Amniotic epithelial cell (primary cell): Measurements from ENCODE around the gene DISP3.

ENCODE experiments used
- DNase-seq: peaks from one replicate; pipeline ENCODE4 v3.0.0-alpha.2; 2010; ENCODE audit warnings: low read depth

DISP3 gene

DNA sequence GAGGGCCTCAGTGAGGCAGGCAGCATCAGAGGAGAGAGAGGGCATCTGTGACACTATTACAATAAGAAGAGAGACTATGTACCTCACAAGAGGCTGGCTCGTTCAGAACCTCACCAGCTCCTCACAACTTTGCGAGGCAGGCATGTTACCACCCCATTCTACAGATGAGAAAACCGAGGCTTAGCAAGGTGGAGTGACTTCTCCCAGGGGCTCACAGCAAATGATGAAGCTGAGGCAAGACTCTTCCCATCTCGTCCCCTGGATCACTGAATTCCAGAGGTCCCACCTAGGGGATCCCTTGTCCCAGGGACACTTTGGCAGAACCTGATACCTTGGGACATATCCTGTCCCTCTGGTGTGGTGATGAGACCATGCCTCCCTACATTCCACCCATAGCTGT lies 64.4 kb downstream of the DISP3 start:
- DNase-seq: no peak

DNA sequence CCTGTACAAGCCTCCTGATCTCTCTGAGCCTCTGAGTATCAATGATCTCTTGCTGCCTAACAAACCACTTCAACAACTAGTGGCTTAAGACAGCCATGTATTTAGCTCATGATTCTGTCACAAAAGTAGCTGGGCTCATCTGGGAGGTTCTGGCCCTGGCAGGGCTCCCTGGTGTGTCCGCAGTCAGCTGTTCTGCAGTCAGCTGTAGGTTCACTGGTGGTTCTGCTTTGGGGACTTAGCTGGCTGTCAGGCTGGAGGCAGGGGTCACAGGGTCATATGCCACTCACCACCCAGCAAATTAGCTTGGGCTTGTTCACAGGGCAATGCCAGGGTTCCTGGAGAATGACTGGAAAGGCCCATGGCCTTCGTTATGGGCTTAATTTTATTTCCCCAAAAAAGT lies 64.8 kb downstream of the DISP3 start:
- no peak for DNase-seq

DNA sequence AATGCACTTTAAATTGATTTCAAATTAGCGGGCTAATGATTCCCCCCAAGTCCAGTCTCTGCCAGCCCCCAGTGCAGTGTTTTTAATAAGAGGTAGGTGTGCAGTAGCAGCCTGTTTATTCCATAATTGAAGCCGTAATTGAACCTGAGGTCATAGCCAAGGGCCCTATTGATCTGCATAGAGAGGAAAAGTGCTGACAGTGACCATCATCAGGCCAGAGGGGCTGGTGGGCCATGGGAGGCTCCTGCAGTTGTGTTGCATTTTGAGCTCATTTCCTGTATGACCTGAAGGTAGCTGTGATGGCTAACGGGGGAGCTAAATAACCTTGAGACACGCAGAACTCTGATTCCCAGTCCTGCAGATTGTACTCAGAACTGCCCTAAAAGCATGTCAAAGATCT lies 67.5 kb downstream of the DISP3 start:
- DNase-seq: no peak

DNA sequence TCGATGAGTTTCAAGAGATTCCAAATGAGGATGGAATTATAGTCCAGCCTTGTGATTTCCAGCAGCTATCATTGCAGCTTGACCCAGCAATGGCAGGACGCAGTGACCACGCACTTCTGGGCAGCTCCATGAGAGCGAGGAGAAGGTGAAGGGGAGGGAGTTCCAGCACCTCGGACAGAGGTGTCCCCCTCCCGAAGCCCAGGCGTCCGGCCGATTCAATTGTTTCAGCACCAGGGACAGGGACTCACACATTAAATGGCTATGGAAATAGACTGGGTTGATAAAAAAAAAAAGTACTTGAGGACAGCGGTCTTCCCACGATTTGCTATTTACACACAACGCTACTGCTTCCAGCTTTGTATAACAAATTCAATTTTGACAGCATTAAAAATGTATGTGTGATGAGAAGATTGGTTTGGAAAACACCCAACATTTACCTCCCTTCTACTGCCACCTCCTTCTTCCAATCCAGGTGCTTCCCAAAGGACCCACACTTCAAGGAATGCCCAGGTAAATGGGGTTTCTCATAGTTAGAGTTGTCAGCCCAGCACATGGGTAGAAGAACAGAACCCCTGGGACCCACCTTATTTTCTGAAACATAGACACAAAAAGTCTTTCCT lies 71.8 kb downstream of the DISP3 start:
- peak; percentile 69 for DNase-seq

DNA sequence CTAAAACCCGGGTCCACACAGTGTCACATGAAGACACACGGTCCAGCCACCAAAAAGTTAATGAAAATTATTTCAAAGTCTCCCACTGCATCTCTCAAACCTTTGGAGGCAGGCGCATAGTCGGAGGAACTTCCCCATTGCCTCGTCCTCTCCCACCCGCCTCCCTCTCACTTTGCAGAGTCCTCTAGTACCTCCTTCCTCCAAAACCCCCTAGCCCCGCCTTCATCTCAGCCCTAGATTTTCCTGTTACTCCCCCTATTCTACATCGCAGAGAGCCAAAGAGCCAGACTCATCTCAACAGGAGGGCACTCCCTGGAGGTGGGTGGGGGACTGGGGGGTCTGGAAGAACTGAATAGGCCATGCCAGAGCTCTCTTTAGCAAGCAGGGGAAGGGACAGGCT lies 79.3 kb downstream of the DISP3 start:
- DNase-seq: no peak

DNA sequence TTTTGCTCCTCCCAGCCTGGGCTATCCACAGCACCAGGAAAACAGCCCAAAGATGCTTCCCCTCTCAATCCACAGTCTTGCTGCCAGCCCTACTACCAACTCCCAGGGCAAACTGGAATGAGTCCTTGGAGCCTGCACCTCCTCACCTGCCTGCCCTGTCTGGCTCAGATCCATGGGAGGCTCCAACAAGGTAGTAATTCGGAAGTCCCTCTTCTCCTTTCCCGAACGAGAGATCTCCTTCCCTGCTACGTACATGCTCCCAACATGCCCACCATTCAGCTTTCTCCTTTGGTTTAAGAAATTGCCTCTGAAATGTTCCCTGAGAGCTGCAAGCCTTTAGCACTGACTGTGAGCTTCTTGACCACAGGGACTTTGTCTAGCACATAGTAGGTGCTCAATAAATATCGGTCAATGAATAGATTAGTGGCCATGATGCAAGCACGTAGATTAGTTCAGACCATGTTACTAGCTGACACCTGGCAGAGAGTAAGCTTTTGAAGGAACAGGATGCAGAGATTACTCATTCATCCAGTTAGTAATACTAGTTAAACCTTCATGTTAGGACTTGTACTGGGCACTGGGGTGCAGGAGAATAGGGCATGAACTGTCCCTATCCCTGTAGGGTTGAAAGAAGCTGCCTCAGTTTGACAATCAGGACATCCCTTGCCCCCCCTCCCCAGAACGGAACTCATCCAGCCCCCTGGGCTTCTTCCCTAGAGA lies 80.1 kb downstream of the DISP3 start:
- DNase-seq: no peak

DNA sequence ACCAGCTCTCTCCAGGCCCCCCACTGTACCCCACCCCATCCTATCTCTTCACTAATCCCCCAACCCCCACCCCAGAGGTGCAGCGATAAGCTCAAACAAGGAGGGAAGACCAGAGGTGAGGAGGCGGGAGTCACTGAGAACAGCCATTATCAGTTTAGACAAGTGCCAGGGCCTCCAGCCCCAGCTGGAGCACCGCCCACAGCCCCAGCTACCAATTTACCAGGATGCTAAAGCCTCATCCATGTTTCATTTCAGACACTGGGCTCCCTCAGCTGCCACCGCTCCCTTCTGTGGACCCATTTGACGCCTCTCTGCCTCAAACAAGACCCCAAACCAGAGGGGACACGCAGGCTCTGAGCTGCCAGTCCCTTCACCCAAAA lies 80.6 kb downstream of the DISP3 start:
- DNase-seq: no peak

DNA sequence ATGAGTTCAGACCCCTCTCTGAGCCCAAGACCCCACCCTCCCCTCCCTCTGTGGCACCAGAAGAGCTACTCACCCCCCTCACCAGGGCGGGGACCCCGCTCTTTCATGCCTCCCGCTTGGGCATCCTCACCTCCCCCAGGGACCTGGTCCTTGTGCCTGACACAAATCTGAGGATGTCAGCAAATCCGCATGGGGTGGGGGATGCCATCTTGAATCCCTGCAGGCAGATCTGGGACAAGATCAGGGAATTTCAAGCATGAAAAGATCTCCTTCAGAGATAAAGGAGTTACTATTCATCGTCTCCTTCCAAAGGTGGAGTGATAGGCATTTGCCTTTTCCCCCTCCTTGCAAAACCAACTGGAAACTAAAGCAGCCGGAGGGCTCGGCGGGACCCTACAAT lies 81.1 kb downstream of the DISP3 start:
- DNase-seq: no peak

DNA sequence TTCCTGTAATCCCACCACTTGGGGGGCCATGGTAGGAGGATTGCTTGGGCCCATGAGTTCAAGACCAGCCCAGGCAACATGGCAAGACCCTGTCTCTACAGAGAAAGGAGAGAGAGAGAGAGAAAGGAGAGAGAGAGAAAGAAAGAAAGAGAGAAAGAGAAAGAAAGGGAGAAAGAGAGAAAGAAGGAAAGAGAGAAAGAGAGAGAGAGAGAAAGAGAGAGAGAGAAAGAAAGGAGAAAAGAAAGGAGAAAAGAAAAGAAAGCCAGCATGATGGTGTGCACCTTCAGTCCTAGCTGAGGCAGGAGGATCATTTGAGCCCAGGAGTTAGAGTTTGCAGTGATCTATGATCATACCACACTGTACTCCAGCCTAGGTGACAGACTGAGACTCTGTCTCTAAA lies 82.8 kb downstream of the DISP3 start:
- DNase-seq: no peak

DNA sequence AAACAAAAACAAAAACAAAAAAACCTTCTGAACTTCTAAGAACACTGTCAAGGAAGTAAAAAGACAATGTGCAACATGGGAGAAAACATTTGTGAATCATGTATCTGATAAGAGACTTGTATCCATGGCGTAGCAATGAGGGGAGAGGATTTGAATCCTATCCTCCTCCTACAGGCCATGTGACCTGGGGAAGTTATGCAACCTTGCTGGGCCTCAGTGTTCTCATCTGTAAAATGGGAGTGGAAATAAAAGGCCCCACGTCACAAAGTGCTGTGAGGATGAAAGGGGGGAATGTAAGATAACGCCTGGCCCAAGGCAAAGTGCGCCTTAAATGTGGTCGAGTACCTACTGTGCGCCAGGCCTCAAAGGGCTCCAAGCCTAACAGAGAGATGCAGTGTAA lies 83.7 kb downstream of the DISP3 start:
- DNase-seq: peak; percentile 1

DNA sequence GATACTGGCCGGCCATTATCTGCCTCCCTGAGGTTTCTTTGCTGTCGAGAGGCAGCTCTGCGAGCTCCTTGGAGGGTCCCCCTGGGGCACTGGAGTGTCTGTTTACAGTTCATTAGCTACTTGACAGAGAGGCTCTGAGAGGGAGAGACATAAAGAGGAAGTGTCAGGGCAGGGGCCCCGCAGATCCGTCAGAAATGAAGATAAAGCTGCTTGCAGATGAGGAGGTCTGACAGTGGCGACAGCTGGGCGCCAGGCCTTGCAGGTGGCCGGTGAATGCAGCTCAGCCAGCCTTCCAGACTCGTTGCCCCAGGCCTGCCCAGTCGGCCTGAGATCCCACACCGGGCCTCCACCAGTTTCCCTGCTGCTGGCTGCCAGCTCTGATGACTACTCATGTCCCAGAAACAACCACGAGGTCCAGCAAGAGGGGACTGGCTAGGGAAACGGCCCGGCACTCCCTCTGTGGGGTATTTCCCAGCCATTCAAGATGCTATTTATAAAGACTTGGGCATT lies 84.7 kb downstream of the DISP3 start:
- DNase-seq: no peak

DNA sequence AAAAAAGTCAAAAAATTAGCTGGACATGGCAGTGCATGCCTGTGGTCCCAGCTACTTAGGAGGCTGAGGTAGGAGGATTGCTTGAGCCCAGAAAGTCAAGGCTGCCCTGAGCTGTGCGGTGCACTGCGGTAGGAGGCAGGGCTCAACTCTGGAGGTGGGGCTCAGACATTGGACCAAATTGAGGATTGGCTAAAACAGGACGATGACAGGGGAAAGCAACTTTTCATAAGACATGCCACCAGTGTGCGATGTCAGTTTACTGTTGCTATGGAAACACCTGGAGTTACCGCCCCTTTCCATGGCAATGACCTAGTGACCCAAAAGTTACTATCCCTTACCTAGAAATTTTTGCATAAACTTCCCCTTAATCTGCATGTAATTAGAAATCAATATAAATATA lies 85.3 kb downstream of the DISP3 start:
- no peak for DNase-seq

DNA sequence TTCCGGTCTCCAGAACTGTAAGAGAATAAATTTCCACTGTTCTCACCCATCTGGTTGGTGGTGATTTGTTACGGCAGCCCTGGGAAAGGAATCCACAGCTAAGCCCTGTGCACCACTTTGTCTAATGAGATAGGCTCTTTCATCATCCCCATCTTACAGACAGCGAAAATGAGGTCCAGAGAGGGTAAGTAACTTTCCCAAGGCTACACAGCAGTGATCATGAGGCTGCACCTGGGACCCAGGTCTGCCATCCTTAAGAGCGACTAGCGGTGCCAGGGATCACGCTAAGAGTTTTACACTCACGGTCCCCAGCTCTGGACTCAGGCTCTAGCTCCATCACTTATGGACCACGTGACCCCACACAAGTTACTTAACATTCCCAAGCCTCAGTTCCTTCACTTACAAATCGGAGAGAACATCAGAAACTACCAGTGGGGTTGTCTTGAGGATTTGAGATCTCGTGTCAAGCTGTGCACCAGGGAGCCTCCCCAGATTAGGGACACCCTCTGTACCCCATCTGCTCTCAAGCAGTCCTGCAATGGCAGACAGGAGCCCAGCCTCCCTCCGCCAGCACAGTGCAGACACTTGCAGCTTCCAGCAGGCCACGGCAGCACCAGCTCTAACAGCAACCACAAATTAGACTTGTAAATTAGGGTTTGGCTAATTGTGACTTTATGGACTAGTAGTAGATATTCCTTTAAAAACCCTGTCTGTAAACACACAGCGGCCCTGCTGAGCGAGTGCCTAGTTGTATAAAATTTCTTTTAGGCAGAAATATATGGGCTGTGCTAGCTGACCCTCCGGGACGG lies 87.3 kb downstream of the DISP3 start:
- DNase-seq: no peak

DNA sequence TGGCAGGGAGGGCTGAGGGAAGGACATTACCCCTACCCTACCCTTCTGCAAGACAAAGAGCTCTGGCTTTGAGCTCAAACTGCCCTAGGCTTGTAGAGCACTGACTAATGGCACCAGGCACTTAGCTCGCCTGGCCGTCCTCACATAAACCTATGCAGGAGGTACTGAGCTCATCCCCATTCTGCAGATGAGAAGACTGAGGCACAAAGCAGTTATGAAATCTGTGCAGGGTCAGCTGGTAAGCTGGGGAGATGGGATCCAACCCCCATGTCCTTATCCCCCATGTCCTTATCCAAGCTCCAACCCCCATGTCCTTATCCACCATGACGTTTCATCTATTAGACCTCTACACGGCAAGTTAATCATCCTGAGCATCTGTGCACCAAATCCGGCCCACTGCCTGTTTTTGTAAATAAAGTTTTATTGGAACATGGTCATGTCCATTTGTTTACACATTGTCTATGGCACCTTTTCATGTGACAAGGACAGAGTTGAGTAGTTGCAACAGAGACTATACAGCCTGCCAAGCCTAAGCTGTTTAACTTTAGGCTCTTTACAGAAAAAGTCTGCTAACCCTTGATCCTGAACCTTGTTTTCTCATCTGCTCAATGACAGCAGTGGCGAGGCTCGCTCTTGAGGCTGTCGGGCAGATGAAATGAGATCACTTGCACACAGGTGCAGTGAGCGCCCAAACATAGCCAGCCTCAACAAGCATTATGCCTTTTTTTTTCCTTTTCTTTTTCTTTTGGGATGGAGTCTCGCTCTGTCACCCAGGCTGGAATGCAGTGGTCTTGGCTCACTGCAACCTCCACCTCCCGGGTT lies 88.5 kb downstream of the DISP3 start:
- no peak for DNase-seq

DNA sequence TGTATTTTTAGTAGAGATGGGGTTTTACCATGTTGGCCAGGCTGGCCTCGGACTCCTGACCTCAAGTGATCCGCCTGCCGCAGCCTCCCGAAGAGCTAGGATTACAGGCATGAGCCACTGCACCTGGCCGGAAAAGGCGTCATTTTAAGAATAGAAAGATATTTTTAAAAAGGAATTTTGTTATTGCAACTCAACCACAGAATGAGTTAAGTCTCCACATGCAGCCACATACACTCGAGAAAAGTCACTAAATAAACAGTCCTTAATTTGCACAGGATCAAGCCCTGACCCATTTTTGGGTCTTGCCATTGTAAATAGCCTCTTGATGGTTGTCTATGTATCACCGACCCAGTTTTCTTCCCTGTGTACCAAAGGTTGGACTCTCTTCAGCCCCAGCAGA lies 89.7 kb downstream of the DISP3 start:
- no peak for DNase-seq

DNA sequence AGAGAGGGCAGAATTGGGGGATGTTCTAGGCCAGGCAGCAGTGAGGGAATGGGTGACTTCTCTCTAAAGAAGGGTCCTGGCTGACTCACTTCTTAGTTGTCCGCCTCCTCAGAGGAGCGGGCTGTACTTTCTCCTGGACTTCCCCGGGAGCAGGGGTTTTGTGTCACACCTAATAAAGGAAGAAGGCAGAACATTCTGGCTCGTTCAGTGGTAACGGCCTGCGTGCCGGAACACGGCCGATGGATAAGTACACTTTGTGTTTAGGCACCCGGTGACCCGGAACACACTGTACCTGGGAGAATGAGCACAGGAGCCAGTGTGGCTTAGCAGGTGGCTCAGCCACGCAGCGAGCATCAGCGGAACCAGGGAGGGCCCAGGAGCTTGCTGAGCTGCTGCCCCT lies 90.6 kb downstream of the DISP3 start:
- DNase-seq: no peak

DNA sequence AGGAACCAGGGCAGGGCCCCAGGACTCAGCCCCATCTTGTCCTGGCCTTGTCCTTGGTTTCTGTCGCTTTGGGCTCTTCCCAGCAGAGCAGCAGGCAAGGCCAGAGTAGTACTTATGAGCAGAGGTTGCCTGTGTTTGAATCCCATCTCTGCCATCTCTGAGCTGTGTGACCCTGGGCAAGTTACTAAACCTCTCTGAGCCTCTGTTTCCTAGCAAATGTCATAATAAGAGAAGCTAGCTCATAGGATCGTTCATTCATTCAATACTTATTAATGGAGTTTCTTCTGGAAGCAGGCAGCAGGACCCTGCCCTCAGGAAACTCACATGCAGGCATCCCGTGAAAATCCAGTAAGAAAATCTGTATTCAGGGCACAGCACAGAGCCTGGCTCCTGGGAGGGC lies 91.0 kb downstream of the DISP3 start:
- DNase-seq: no peak

DNA sequence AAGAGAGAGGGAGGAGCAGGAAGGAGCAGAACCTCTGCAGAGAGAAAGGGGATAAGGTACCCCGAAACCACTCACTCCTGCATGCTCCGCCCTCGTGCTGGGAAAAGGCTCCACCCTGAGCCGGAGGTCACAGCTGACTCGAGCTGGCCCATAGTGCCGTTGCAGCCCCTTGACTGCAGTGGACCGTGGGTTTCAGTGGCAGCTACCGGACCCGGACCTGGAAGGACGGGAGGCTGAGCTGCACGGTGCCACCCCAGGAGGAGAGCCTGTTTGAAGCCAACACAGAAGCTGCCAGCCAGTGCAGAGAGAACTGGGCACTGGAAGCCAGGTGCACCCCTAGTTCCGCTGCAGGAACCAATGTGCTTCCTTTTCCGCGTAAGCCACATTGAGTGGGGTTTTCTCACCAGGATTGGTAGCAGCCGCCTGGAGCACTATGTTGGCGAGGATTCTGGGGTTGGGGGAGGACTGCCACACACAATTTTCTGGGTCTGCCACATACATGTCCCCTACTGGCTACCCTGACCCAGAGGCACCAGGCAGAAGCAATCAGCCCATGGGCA lies 91.9 kb downstream of the DISP3 start:
- DNase-seq: no peak

DNA sequence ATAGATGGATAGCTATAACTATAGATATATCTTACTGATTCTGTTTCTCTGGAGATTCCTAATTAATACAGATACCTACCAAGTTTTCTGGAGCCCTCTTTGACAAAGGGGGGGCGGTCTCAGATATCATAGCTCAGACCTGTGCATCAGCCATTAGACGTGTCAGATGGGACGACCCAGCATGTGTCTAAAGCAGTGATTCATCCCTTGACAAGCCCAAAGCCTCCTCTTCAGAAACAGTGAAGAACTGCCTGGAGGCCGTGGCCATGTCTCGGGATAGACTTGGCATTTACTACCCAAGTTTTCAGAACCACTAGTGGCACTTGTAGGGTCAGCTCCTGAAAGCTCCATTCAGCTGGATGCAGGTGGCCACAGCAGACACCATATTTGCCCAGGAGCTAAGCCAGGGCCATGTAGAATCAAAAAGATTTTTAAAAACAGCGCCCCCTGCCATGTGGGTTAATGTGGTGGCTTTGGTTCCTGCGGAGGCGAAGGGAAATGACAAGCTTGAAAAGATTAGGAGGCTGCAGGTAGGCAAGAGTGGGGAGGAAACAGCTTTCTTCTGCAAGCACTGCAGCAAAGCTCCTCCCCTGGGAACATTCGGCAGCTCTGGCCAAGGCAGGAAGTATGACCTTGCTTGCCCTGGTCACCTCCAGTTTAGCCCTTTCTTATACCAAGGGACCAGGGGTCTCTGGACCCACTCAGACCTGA lies 93.1 kb downstream of the DISP3 start:
- no peak for DNase-seq

DNA sequence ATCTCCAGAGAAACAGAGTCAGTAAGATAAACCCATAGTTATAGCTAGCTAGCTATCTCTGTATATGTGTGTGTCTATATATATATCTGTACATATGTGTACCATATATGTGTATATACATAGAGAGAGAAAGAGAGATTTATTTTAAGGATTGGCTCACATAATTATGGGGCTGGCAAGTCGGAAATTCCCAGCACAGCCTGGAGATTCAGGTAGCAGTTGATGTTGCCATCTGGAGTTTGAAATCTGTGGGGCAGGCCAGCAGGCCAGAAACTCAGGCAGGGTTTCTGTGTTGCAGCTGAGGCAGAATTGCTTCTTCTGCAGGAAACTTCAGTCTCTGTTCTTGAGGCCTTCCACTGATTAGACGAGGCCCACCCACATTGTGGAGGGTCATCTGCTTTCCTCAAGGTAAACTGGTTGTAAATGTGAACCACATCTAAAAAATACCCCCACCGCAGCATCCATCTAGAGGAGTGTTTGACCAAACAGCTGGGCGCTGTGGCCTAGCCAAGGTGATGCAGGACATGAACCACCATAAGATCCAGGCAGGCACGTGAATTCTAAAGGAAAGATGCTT lies 94.2 kb downstream of the DISP3 start:
- no peak for DNase-seq

DNA sequence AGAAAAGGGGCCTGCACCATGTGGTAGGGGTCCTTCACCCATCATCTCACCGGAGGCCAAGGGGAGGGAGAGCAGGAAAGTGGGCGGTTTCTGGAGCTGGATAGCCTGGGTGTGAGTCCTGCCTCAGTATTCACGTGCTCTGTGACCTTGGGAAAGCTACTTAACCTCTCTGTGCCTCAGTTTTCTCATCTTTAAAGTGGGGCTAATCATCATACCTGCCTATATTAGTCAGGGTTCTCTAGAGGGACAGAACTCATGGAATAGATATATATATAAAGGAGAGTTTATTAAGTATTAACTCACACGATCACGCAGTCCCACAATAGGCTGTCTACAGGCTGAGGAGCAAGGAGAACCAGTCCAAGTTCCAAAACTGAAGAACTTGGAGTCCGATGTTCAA lies 96.6 kb downstream of the DISP3 start:
- DNase-seq: no peak
